ENCODE results near the gene EEF2K. TPM values are rescaled to one million over a fixed set of nuclear protein-coding genes. Genes with fewer than 3 reads are reported as not detected.

Gene EEF2K
- total RNA-seq, 1 donor from 2014 or later: 22.1 TPM

GRCh38 chr16:22181426-22181825 lies 24.7 kb upstream of the EEF2K start:
- TF ChIP-seq, protein P1, sequence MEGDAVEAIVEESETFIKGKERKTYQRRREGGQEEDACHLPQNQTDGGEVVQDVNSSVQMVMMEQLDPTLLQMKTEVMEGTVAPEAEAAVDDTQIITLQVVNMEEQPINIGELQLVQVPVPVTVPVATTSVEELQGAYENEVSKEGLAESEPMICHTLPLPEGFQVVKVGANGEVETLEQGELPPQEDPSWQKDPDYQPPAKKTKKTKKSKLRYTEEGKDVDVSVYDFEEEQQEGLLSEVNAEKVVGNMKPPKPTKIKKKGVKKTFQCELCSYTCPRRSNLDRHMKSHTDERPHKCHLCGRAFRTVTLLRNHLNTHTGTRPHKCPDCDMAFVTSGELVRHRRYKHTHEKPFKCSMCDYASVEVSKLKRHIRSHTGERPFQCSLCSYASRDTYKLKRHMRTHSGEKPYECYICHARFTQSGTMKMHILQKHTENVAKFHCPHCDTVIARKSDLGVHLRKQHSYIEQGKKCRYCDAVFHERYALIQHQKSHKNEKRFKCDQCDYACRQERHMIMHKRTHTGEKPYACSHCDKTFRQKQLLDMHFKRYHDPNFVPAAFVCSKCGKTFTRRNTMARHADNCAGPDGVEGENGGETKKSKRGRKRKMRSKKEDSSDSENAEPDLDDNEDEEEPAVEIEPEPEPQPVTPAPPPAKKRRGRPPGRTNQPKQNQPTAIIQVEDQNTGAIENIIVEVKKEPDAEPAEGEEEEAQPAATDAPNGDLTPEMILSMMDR (IDR thresholded peaks at IDR 0.05; ENCODE audit: unreplicated experiment): no peak
- DNase-seq (ENCODE audit: low spot score in 2 of 2, unreplicated experiment in 2 of 2): no peak
- no peaks in the 10 kb centered on the region for H3K4me1 Mint-ChIP-seq

GRCh38 chr16:22181843-22182242 lies 24.2 kb upstream of the EEF2K start:
- Mint-ChIP-seq H3K27ac (no peak overlapping the region), H3K4me1 (no peaks in the 10 kb centered on the region), H3K9me3 (no peaks in the 10 kb centered on the region), H3K27me3 (ENCODE audit: low read depth) (peaks cover 19% of the 10 kb centered on the region), H3K4me3 (no peak overlapping the region), H3K36me3 (no peaks in the 10 kb centered on the region)
- no peak for DNase-seq (ENCODE audit: low spot score in 2 of 2, unreplicated experiment in 2 of 2)
- TF ChIP-seq, protein P1 (IDR thresholded peaks at IDR 0.05; ENCODE audit: unreplicated experiment): no peak

More at GRCh38 chr16:22181426-22181825, 24.7 kb upstream of the EEF2K start:
- Mint-ChIP-seq H3K9me3 (no peaks in the 10 kb centered on the region), H3K27me3 (ENCODE audit: low read depth) (peaks cover 19% of the 10 kb centered on the region), H3K27ac (no peak overlapping the region), H3K4me3 (no peak overlapping the region), H3K36me3 (no peaks in the 10 kb centered on the region)

GRCh38 chr16:22183335-22183734 lies 22.7 kb upstream of the EEF2K start:
- TF ChIP-seq, protein P1 (IDR thresholded peaks at IDR 0.05; ENCODE audit: unreplicated experiment): no peak
- no peaks in the 10 kb centered on the region for H3K36me3 Mint-ChIP-seq
- H3K27me3 Mint-ChIP-seq (ENCODE audit: low read depth): peaks cover 18% of the 10 kb centered on the region
- no peak overlapping the region for H3K4me3 Mint-ChIP-seq
- no peaks in the 10 kb centered on the region for H3K9me3 Mint-ChIP-seq
- DNase-seq (ENCODE audit: low spot score in 2 of 2, unreplicated experiment in 2 of 2): no peak
- H3K4me1 Mint-ChIP-seq: no peaks in the 10 kb centered on the region
- no peak overlapping the region for H3K27ac Mint-ChIP-seq

DNA sequence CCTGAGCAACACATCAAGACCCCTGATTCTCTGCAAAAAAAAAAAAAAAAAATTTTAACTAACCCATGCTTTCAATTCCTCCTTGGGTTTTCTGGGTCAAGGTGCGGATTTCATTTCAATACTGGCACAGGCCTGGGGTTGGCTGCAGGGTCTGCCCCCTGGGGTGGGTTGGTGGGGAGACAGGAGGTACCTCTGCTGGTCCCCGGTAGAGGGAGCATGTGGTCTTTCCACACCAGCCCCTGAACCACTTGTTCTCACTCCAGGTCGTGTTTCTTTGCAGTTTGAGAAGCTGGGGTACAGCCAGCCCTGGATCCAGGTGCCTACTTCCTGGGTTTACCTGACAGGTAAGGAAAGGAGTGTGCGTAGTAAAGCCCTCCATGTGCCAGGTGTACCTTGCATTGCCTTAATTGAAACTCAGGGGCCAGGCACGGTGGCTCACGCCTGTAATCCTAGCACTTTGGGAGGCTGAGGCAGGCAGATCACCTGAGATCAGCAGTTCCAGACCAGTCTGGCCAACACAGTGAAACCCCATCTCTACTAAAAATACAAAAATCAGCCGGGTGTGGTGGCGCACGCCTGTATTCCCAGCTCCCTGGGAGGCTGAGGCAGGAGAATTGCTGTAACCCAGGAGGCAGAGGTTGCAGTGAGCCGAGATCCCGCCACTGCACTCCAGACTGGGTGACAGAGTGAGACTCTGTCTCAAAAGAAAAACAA lies 22.0 kb upstream of the EEF2K start:
- H3K27me3 Mint-ChIP-seq (ENCODE audit: low read depth): peaks cover 11% of the 10 kb centered on the region
- TF ChIP-seq, protein P1 (IDR thresholded peaks at IDR 0.05; ENCODE audit: unreplicated experiment): no peak
- peaks cover 3% of the 10 kb centered on the region for H3K4me1 Mint-ChIP-seq
- no peak overlapping the region for H3K27ac Mint-ChIP-seq
- H3K9me3 Mint-ChIP-seq: no peaks in the 10 kb centered on the region
- no peak for DNase-seq (ENCODE audit: low spot score in 2 of 2, unreplicated experiment in 2 of 2)
- H3K4me3 Mint-ChIP-seq: no peak overlapping the region
- no peaks in the 10 kb centered on the region for H3K36me3 Mint-ChIP-seq

GRCh38 chr16:22184615-22184968 lies 21.5 kb upstream of the EEF2K start:
- no peak overlapping the region for H3K27ac Mint-ChIP-seq
- peaks cover 11% of the 10 kb centered on the region for H3K27me3 Mint-ChIP-seq (ENCODE audit: low read depth)
- no peak for DNase-seq (ENCODE audit: low spot score in 2 of 2, unreplicated experiment in 2 of 2)
- H3K36me3 Mint-ChIP-seq: no peaks in the 10 kb centered on the region
- peaks cover 9% of the 10 kb centered on the region for H3K4me1 Mint-ChIP-seq
- no peaks in the 10 kb centered on the region for H3K9me3 Mint-ChIP-seq
- TF ChIP-seq, protein P1 (IDR thresholded peaks at IDR 0.05; ENCODE audit: unreplicated experiment): no peak
- H3K4me3 Mint-ChIP-seq: no peak overlapping the region
